ENCODE measurements around the gene LRRIQ1. TPM values are rescaled to one million over a fixed set of nuclear protein-coding genes. Genes with fewer than 3 reads are reported as not detected.

LRRIQ1 gene
- total and polyA plus RNA-seq, 2 of the 8 experiments (the other 6 are each of a cell fraction or from before 2014, with no cell fraction given), result 0.24 to 0.76 TPM

DNA sequence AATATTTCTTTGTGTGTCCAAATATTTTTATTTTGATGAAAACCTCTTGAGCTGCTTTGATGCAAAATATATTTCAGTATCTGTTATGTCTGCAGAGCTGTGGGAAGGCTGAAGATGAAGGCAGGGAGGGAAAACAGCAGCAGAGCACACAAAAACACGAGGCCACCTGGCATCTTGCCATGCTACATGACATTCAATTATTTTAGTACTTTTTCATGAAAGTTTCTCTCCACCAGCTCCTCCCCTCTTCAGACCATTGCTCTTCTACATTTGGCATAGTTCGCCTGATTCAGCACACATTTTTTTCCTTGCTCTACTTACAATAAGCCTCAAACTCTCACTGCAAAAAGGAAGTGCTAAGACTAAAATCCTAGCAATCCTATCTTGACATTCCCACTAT is 239.2 kb downstream of the LRRIQ1 start:
- no peak for FAIRE-seq
- Histone ChIP-seq H3K9me3 (ENCODE audit: insufficient read depth in 2 of 2, low read depth in 1 of 2, low read length in 1 of 2) (no peaks in the 10 kb centered on the region), H3K79me2 (ENCODE audit: control insufficient read depth in 1 of 2, insufficient read depth in 2 of 2, low read length in 2 of 2) (no peaks in the 10 kb centered on the region), H2BK5ac (ENCODE audit: low read depth, low read length) (no peak overlapping the region), H3K4ac (replicated peaks; ENCODE audit: insufficient read length, low read depth, low read length) (no peak overlapping the region), H3K14ac (ENCODE audit: insufficient read length) (no peak overlapping the region), H2BK20ac (ENCODE audit: low read length) (no peak overlapping the region), H3K9ac (replicated peaks in 1 of 4; ENCODE audit: extremely low read depth in 1 of 4, low read depth in 3 of 4, low read length in 3 of 4) (no peak overlapping the region), H2BK12ac (ENCODE audit: low read depth, low read length) (no peak overlapping the region), H3K23me2 (ENCODE audit: low read depth, low read length) (peaks cover 25% of the 10 kb centered on the region), H3K23ac (ENCODE audit: insufficient read length) (no peak overlapping the region), H2BK120ac (replicated peaks; ENCODE audit: low read depth, low read length) (no peak overlapping the region), H3K4me3 (ENCODE audit: extremely low read depth in 1 of 4, insufficient read depth in 2 of 4, low read depth in 3 of 4, low read length in 4 of 4) (no peak overlapping the region), H3K56ac (replicated peaks; ENCODE audit: insufficient read length, low read depth, low read length) (no peak overlapping the region), H4K5ac (ENCODE audit: insufficient read length, low read depth, low read length) (no peak overlapping the region), H3K36me3 (ENCODE audit: control insufficient read depth in 2 of 4, insufficient read depth in 4 of 4, low read length in 3 of 4) (no peaks in the 10 kb centered on the region), H2BK15ac (ENCODE audit: low read length) (no peak overlapping the region), H2AK5ac (ENCODE audit: low read depth, low read length) (no peak overlapping the region), H2AFZ (ENCODE audit: low read length) (no peak overlapping the region), H3K4me2 (ENCODE audit: insufficient read depth in 1 of 2, low read depth in 2 of 2, low read length in 2 of 2) (no peak overlapping the region), H4K91ac (replicated peaks; ENCODE audit: insufficient read length, low read length) (no peak overlapping the region), H4K20me1 (replicated peaks in 1 of 2; ENCODE audit: control insufficient read depth in 1 of 2, insufficient read depth in 2 of 2, low read length in 2 of 2) (peaks cover 1 to 8% of the 10 kb centered on the region in 2 experiments), H3K79me1 (ENCODE audit: low read depth, low read length) (no peaks in the 10 kb centered on the region), H3K4me1 (replicated peaks in 1 of 4; ENCODE audit: control insufficient read depth in 3 of 4, insufficient read depth in 4 of 4, low read length in 3 of 4) (peaks cover 2 to 12% (median 7%) of the 10 kb centered on the region in 4 experiments), H3K18ac (ENCODE audit: extremely low read depth, low read length) (no peak overlapping the region), H3K27ac (ENCODE audit: low read depth, low read length) (no peak overlapping the region), H3K27me3 (replicated peaks in 1 of 4; ENCODE audit: control insufficient read depth in 3 of 4, extremely low read depth in 1 of 4, insufficient read depth in 3 of 4, low read length in 3 of 4) (peaks cover 46 to 73% (median 62%) of the 10 kb centered on the region in 4 experiments), H4K8ac (ENCODE audit: extremely low read depth, insufficient read depth, low read length) (no peak overlapping the region)
- ChIA-PET CTCF (ENCODE audit: partially characterized antibody) (no interaction called here), POLR2A (ENCODE audit: partially characterized antibody) (no interaction called here)
- 21% methylated on average over 2 of the region's 2 CpGs; no CpG with 5 or more reads in 1 of the 2 experiments for WGBS, 2 experiments (ENCODE audit: extremely low coverage in 1 of 2, insufficient coverage in 1 of 2, insufficient read length in 1 of 2, insufficient replicate concordance in 2 of 2, low coverage in 1 of 2, low lambda C conversion rate in 2 of 2, missing lambda C conversion rate in 1 of 2)
- no peak for DNase-seq (ENCODE audit: low read depth in 1 of 2, low spot score in 2 of 2)
- TF ChIP-seq RNF2 (IDR thresholded peaks at IDR 0.05; ENCODE audit: borderline replicate concordance, low read depth, low read length, missing control alignments, poor library complexity, severe bottlenecking), result no peak
- TF ChIP-seq TAF1 (IDR thresholded peaks at IDR 0.05; ENCODE audit: low read depth, low read length), result no peak
- TF ChIP-seq YY1 (IDR thresholded peaks at IDR 0.05; ENCODE audit: low read depth, low read length), result no peak
- no peak for TF ChIP-seq NRF1 (IDR thresholded peaks at IDR 0.05; ENCODE audit: low read depth, low read length)
- TF ChIP-seq POLR2AphosphoS5 (IDR thresholded peaks at IDR 0.05; ENCODE audit: low read depth, low read length), result no peak
- no peak for TF ChIP-seq SP4 (IDR thresholded peaks at IDR 0.05; ENCODE audit: low read length)
- no peak for TF ChIP-seq HDAC2 (IDR thresholded peaks at IDR 0.05; ENCODE audit: borderline replicate concordance in 1 of 2, low read depth in 2 of 2, low read length in 2 of 2)
- TF ChIP-seq, protein P1, sequence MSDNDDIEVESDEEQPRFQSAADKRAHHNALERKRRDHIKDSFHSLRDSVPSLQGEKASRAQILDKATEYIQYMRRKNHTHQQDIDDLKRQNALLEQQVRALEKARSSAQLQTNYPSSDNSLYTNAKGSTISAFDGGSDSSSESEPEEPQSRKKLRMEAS (IDR thresholded peaks at IDR 0.05), result no peak
- TF ChIP-seq POLR2A (IDR thresholded peaks at IDR 0.05; ENCODE audit: control extremely low read depth in 1 of 2, low read depth in 2 of 2, low read length in 2 of 2), result no peak
- TF ChIP-seq RBBP5 (IDR thresholded peaks at IDR 0.05; ENCODE audit: borderline replicate concordance, low read depth, low read length), result no peak
- TF ChIP-seq SP1 (IDR thresholded peaks at IDR 0.05; ENCODE audit: low read depth, low read length), result no peak
- TF ChIP-seq SIRT6 (IDR thresholded peaks at IDR 0.05; ENCODE audit: low read length), result no peak
- TF ChIP-seq SP2 (IDR thresholded peaks at IDR 0.05; ENCODE audit: low read length), result no peak
- no peak for TF ChIP-seq KDM4A (IDR thresholded peaks at IDR 0.05; ENCODE audit: low read depth, low read length, severe bottlenecking)
- TF ChIP-seq CEBPB (IDR thresholded peaks at IDR 0.05; ENCODE audit: low read depth, low read length), result no peak
- no peak for TF ChIP-seq CHD2 (IDR thresholded peaks at IDR 0.05; ENCODE audit: low read length)
- TF ChIP-seq TCF12 (IDR thresholded peaks at IDR 0.05; ENCODE audit: low read depth, low read length), result no peak

Data from H1 (cell line).